Effector memory CD8-positive, alpha-beta T cell (primary cell): ENCODE data around the gene RNF39.
A peak's percentile ranks its signal among the peaks of the same experiment; 100 is the strongest.

Experiments
- ATAC-seq: fragments of 150-1000 bp; cut with Tn5 transposase; replicated peaks from 2 replicates; pipeline ENCODE4 v1.10.0; 2021; ENCODE audit warnings: mild to moderate bottlenecking, moderate library complexity
- DNase-seq, 3 experiments: peaks; one replicate each; pipeline ENCODE4 v3.0.0; 2021
- H3K27ac Mint-ChIP-seq, 2 donors: one replicate each; pipeline ENCODE4 v1.8.0; 2022; ENCODE audit warnings: mild to moderate bottlenecking in 2 of 2, mixed read lengths in 2 of 2, moderate library complexity in 2 of 2
- H3K27me3 Mint-ChIP-seq, 2 donors: one replicate each; pipeline ENCODE4 v1.8.0; 2022; ENCODE audit warnings: mixed read lengths in 2 of 2
- H3K36me3 Mint-ChIP-seq: one replicate; pipeline ENCODE4 v1.8.0; 2022; ENCODE audit warnings: mild to moderate bottlenecking, moderate library complexity, mixed read lengths; ENCODE audit not compliant: insufficient read depth
- H3K4me1 Mint-ChIP-seq, 2 donors: one replicate each; pipeline ENCODE4 v1.8.0; 2022; ENCODE audit warnings: low read depth in 2 of 2, mixed read lengths in 2 of 2
- H3K4me3 Mint-ChIP-seq, 2 donors: one replicate each; pipeline ENCODE4 v1.8.0; 2022; ENCODE audit warnings: mild to moderate bottlenecking in 2 of 2, mixed read lengths in 2 of 2, moderate library complexity in 2 of 2
- H3K9me3 Mint-ChIP-seq, 2 donors: one replicate each; pipeline ENCODE4 v1.8.0; 2022; ENCODE audit warnings: mixed read lengths in 2 of 2

The RNF39 gene

DNA sequence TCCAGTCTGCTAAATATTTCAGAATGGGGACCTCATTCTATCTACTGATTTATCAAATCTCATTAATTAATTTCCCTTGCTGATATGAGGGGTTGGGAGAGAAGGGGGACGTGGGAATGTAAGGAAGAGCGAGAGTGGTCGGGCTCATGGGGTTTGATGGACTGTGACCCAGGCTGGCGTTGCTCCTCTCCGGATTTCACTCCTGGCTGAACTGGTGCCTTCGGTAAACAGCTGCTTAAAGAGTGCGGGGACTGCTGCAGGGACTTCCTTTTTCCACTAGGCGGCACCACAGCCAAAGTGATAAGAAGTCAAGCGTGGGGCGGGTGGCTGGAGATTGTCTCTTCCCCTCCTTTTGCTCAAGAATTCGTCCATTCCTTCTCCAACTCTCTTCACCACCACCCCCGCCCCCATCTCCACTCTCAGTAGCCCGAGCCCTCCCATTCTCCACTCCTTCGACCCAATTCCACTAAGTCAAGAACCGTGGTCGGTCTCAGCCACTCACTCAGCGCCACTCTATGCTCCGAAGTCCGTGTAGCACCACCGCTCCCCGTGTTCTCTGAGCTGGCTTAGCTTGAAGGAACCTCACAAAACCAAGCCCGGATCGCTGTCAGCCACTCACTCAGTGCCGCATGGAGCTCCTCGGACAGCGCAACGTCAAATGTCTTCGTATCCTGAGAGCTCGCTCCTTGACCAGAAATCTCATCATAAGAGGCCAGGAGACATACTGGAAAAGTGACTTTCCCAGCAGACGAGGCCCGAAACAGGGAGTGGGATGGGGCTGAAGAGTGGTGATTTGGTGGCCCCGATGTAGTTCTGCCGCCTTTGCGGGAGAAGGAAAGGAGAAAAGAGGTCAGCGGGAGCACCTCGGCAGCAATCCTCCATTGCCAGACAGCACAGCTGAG is 27.7 kb upstream of the RNF39 start:
- H3K36me3 Mint-ChIP-seq = peaks cover 6% of the 10 kb centered on the region
- H3K9me3 Mint-ChIP-seq = no peaks in the 10 kb centered on the region
- H3K4me3 Mint-ChIP-seq = peak overlapping the region; percentile 83 to 90
- peaks cover 25 to 28% of the 10 kb centered on the region in 2 donors for H3K4me1 Mint-ChIP-seq
- DNase-seq (peak; percentile 77 to 83 (median 79)), ATAC-seq (peak; percentile 84)
- H3K27me3 Mint-ChIP-seq = peaks cover 65 to 74% of the 10 kb centered on the region in 2 donors
- H3K27ac Mint-ChIP-seq = peak overlapping the region in 1 of 2 donors; percentile 49

DNA sequence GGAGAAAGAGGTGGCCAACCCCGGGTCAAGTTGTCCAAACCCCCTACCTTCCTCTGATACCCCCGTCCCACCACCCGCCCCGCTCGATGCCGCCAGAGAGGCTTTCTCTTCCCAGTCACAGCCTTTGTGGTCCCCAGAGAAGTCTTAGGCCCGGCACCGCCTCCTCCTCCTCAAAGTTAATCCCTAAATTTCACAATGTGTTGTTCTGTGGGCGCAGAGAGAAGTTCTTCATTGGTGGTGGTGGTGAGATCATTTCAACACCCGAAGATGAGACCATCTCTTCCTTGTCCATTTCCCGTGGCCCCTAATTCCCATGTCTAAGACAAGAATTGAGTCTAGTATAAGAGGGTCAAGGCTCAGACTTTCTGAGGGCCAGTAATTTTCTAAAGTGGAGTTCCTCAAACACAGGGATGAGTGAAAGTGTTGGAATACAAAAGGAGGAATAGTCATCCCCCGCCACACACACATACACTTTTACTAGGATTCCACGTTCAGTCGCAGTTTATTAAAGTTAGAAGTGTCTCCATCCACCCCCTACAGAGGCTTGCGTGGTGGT is 26.9 kb upstream of the RNF39 start:
- H3K4me3 Mint-ChIP-seq = peak overlapping the region; percentile 83 to 90
- H3K36me3 Mint-ChIP-seq = peaks cover 4% of the 10 kb centered on the region
- peak; percentile 36 for ATAC-seq
- no peaks in the 10 kb centered on the region for H3K9me3 Mint-ChIP-seq
- no peak for DNase-seq
- peaks cover 65 to 74% of the 10 kb centered on the region in 2 donors for H3K27me3 Mint-ChIP-seq
- H3K4me1 Mint-ChIP-seq = peaks cover 25 to 31% of the 10 kb centered on the region in 2 donors
- H3K27ac Mint-ChIP-seq = no peak overlapping the region

DNA sequence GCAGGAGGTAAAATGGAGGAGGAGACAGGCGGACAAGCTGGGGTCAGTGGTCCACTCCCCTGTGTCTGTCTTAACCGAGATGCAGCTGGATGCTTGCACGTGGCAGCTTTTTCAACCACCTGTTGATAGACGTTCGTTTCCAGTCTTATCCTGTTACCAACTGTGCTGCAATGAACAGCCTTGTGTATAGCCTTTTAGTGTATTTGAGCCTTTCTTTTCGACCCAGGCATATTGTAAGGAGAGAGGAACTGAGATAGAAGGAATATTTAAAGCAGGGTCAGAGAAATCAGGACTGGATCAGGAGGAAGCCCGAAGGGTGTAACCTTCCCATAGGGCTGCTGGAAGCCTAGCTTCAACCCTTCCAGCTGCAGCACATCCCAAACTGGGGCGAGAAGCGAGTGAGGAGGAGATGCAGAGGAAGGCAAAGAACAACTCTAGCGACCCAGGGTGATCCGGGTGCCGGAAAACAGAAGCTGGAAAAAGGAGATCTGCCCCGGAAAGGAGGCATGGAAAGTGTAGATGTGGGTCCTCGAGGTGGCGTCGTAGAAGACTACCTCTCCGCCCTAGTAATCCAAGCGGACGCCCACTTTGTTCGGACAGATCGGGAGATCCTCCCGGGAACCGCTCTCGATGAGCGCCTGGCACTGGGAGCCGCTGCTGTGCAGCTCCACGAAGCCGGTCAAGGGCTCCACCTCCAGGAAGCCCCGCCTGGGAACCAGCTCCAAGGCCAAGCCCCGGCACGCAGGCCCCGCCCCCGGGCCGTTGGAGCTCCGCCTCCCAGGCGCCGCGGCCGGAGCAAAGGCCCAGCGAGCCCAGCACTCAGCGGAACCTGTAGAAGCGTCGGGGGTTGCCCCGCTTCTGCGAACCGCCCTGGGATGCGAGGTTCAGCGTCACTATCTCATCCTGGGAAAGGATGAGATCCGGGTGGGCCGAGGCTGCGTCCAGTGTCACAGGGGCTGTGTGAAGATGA is 26.2 kb upstream of the RNF39 start:
- Mint-ChIP-seq H3K27me3 (peaks cover 69 to 74% of the 10 kb centered on the region in 2 donors), H3K9me3 (no peaks in the 10 kb centered on the region), H3K4me1 (peaks cover 25 to 31% of the 10 kb centered on the region in 2 donors), H3K36me3 (peaks cover 4% of the 10 kb centered on the region), H3K4me3 (peak overlapping the region; percentile 83 to 90), H3K27ac (peak overlapping the region; percentile 8 to 10)
- DNase-seq (peak; percentile 35 to 39 (median 39)), ATAC-seq (peak; percentile 43)

DNA sequence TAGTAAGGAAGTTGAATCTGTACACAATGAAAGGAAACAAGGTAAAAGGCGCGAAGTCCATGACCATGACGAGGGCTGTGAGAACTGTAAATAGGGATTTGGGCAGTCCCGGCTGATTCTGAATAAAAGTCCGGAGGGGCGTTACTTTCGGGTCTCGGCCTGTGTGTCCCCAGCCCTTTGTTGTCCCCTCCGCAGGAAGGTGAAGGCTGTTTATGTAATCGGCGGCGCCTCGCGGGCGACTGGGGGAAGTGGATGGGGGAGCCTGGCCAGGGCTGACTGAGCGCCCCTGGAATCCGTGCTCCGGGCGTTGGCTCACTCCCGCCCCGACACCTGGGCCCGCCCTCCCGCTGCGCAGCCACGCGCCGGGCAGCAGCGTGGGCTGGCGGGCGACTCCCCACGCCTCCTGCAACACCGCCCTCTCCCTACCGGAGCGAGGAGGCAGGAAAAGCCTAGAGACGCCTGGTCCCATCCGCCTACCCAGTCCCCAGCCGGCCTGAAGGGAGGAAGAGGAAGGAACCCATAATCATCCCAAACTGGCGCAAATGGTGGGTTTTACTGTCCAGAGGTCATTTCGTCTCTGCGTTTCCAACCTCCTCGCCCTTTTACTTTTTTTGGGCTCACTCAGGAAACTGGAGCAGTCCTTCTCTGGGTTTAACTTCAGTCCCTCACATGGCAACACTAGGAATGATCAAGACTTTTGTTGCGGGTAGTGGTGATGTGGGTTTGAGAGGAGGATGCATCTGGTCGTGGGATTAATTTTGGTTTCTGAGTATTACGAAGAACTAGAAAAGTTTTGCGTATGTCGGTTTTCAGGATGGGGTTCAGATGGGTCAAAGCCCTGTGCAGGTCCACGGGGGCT is 25.2 kb upstream of the RNF39 start:
- peaks cover 25 to 31% of the 10 kb centered on the region in 2 donors for H3K4me1 Mint-ChIP-seq
- ATAC-seq (peak; percentile 7), DNase-seq (no peak)
- H3K27ac Mint-ChIP-seq = peak overlapping the region in 1 of 2 donors; percentile 10
- H3K36me3 Mint-ChIP-seq = peaks cover 4% of the 10 kb centered on the region
- peaks cover 66 to 71% of the 10 kb centered on the region in 2 donors for H3K27me3 Mint-ChIP-seq
- no peaks in the 10 kb centered on the region for H3K9me3 Mint-ChIP-seq
- H3K4me3 Mint-ChIP-seq = peak overlapping the region; percentile 83 to 90

DNA sequence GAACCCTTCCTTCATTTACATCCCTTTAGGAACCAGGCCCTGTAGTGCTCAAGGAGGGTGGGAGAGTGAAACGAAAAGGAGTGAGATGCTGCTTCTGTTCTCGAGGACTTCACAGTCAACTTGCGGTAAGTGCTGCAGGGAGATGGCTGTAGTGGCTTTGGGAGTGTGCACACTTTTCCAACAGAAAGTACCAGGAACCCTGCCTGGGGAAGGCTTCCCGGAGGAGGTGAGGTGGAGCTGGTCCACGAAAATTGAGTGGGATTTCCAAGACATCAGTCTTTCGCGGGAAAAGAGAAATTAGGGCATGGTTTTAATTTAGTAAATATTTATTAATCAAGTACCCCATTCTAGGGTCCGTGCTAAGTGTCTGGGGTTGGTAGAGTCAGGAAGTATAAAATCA is 24.6 kb upstream of the RNF39 start:
- Mint-ChIP-seq H3K9me3 (no peaks in the 10 kb centered on the region), H3K4me3 (peak overlapping the region; percentile 68 to 90), H3K4me1 (peaks cover 25 to 31% of the 10 kb centered on the region in 2 donors), H3K27ac (no peak overlapping the region), H3K36me3 (peaks cover 4% of the 10 kb centered on the region), H3K27me3 (peaks cover 71 to 72% of the 10 kb centered on the region in 2 donors)
- DNase-seq = no peak
- ATAC-seq = no peak

DNA sequence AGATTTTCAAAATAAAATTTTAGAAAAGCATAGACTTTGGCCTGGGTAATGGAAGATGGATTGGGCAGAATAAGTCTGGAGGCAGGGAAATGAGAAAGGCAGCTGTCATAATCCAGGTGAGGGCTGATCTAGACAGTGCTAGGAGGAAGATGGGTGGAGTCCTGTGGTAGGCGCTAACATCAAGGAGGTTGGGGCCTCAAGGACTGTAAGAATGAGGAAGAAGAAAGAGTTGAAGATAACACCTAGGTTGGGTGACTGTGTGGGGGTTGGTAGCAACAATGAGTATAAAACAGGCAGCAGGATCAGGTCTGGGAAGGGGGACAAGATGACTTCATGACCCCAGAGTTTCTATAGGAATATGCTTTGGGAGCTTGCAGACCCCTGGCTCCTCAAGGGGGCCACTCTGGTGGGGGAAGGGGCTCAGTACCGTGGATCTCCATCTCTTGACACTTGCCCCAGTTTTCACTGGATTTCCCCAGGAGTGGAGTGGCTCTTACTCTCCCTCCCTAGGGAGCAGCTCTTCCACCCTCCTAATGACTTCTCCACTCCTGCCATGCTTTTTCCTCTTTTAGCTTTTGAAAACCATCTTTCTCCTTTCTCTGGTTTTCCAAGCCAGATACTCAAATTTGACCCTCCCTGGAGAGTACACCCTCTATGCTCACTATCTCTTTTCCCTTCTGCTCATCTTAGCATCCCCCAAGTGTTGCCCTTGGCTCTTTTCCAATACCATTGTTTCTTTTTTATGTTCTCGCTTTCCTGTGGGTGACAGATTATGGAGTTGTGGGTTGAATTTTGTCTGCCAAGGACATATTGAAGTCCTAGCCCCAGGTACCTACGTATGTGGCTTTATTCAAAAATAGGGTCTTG is 22.6 kb upstream of the RNF39 start:
- Mint-ChIP-seq H3K27ac (no peak overlapping the region), H3K9me3 (no peaks in the 10 kb centered on the region), H3K4me1 (peaks cover 19 to 25% of the 10 kb centered on the region in 2 donors), H3K4me3 (no peak overlapping the region), H3K36me3 (peaks cover 4% of the 10 kb centered on the region), H3K27me3 (peaks cover 78 to 84% of the 10 kb centered on the region in 2 donors)
- no peak for ATAC-seq
- DNase-seq = no peak

DNA sequence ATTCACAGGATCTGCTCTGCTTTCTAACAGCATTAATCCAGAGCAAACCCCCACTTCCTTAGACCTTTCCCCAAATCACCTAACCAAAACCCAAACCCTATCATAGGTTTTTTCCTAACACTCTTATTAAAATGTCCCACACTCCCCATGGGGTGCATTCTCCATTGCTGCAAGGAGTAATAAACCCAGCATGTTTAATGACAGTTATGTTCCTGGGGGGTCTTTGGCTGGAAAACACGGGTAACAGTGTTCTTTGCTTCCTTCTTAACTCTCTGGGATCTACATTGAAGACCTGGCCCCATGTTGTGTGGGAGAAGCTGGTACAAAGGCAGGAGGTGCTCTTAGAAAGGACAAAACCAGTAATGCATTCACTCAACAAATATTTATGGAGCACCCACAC is 21.3 kb upstream of the RNF39 start:
- Mint-ChIP-seq H3K36me3 (peaks cover 4% of the 10 kb centered on the region), H3K4me3 (no peak overlapping the region), H3K27me3 (peaks cover 91 to 95% of the 10 kb centered on the region in 2 donors), H3K27ac (no peak overlapping the region), H3K4me1 (peaks cover 12 to 17% of the 10 kb centered on the region in 2 donors), H3K9me3 (no peaks in the 10 kb centered on the region)
- no peak for DNase-seq
- ATAC-seq = no peak

DNA sequence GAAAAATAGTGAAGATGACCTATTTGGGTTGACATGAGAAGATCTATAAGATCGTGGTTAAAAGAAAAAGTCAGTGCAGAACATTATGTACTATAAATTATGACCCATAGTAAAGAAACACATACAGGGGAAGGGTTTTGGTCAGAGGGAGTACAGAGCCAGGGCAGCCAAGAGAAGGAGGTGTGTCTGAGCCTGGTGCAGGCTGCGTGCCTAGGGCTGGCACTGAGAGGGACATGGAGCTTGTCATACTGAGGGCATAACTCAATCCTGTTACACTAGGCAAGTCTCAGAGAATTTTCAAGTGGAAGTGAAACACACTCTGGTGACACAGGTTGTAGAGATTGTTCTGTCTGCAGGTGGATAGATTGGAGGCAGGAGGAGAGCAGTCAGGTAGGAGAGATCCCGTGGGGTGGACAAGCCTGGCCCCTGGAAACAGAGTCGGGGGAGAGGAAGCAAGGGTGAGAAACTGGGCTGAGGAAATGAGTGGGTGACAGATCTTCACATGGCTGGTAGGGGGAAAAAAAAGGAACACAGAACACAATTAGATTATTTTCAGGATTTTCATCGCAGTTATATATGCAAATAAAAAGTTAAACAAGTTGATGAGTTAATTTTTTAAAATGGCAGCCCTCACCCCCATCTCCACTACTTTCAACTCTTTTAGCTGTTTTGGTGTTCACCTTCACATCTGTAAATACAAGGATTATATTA is 18.5 kb upstream of the RNF39 start:
- Mint-ChIP-seq H3K4me1 (peaks cover 0 to 4% of the 10 kb centered on the region in 2 donors), H3K4me3 (no peak overlapping the region), H3K9me3 (no peaks in the 10 kb centered on the region), H3K36me3 (no peaks in the 10 kb centered on the region), H3K27me3 (peaks cover 89 to 96% of the 10 kb centered on the region in 2 donors), H3K27ac (no peak overlapping the region)
- DNase-seq (no peak), ATAC-seq (no peak)

DNA sequence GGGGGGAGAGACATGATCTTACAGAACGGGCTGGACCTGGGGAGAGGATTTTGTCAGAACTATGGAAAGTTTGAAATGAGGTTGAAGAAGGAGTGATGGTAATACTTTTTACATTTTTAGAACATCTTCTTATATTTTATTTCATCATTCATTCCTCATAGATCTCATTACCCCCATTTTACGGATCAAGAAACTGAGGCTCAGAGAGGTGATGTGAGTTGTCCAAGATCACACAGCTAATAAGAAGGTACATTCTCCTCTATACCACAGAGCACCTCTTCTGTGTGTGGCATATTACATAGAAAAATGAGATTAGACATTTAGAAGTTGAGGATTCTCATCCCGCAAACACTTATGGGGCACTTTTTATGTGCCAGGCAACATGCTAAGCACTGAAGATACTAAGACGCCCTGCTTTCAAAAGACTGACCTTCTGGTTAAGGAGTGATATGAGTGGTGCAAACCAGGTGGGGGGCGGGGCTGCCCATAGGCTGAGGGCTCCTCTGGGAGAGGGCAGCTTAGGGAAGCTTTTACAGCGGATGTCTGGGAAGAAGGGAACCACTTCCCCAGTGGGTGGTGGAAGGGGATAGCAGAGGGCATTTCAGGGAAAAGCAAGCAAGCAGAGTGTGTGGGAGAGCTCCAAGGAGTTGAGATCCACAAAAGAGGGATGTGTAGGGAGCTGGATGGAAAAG is 17.4 kb upstream of the RNF39 start:
- DNase-seq (no peak), ATAC-seq (no peak)
- Mint-ChIP-seq H3K9me3 (no peaks in the 10 kb centered on the region), H3K36me3 (no peaks in the 10 kb centered on the region), H3K27ac (no peak overlapping the region), H3K4me3 (no peak overlapping the region), H3K4me1 (peaks cover 0 to 4% of the 10 kb centered on the region in 2 donors), H3K27me3 (peaks cover 84 to 92% of the 10 kb centered on the region in 2 donors)

DNA sequence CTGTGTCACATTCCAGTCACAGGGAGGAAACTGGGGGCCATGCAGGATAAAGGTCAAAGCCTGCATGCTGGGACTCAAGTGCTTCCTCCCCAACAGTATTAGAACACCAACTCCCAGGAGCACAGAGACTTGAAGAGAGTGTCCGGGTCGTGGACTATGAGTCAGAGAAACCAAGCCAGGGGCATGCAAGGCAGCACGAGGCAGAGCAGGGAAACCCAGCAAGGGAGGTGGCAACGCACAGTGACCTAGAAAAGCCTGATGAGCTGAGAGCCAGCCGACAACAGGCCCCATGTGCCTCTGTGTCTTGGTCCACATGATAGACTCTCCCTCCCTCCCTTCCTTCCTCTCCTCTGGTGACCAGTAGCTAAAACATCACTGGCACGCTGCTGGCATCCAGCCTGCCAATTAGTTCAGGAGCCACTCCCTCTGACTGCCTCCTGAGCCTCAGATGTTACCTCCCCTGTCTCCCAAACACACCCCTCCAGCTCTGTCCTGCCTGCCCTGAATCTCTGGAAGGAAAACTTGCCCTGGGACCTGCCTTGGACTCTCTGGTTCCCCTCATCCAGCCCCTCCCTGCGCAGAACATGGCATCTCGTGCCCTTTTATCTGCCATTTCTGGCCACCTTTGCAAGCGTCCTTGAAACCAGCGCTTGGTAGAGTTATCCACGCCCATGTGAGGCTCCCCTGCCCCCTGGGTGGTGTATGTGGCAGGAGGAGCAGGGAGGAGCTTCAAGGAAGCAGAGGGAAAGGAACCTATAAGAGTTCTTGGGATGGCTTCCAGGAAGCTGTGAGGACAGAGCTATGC is 16.2 kb upstream of the RNF39 start:
- no peak overlapping the region for H3K27ac Mint-ChIP-seq
- H3K27me3 Mint-ChIP-seq = peaks cover 84 to 90% of the 10 kb centered on the region in 2 donors
- DNase-seq = no peak
- no peaks in the 10 kb centered on the region for H3K9me3 Mint-ChIP-seq
- H3K36me3 Mint-ChIP-seq = no peaks in the 10 kb centered on the region
- ATAC-seq = no peak
- no peaks in the 10 kb centered on the region for H3K4me1 Mint-ChIP-seq
- no peak overlapping the region for H3K4me3 Mint-ChIP-seq
